HEK293T (cell line): ENCODE results near the gene NUP58.

Experiments used
- BHLHE40 ChIP-seq: fragments of 450-650 bp; IDR thresholded peaks from 2 replicates; pipeline ENCODE4 v1.6.1; 2016; ENCODE audit warnings: mild to moderate bottlenecking, moderate library complexity, borderline replicate concordance
- FOXA1 ChIP-seq: fragments of 450-650 bp; IDR thresholded peaks from 2 replicates; pipeline ENCODE4 v1.6.1; 2016; ENCODE audit warnings: mild to moderate bottlenecking
- FOXK2 ChIP-seq: fragments of 450-650 bp; IDR thresholded peaks from 2 replicates; pipeline ENCODE4 v1.6.1; 2016; ENCODE audit warnings: mild to moderate bottlenecking
- SUZ12 ChIP-seq: fragments of 450-650 bp; IDR thresholded peaks from 2 replicates; pipeline ENCODE4 v1.6.1; 2016; ENCODE audit warnings: mild to moderate bottlenecking

DNA sequence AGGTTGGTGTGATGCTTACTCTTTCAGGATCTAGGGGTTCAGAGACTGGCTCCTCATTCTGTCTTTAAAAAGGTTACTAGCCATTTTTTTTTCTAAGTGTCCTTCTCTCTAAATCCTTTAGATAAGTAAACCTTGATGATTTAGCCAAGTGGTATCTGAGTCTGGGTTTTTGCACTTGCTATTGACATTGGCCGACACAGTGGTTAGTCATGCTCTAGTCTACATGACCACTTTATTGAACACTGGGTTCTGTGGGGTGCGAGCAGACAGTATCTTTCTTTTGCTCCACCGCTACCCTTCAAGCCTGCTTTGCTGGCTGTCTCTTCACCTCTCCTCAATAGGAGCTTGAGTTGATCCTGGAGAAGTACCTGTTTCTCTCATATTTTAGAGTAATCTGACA lies 6.2 kb upstream of the NUP58 start:
- TF ChIP-seq SUZ12 (no peak), BHLHE40 (no peak), FOXK2 (no peak), FOXA1 (no peak)
